ENCODE results near the gene RPRML. TPM values are rescaled to one million over a fixed set of nuclear protein-coding genes. Genes with fewer than 3 reads are reported as not detected.
A peak's percentile ranks its signal among the peaks of the same experiment; 100 is the strongest.
"Not testable (repeated sequence)": the region's sequence is repeated elsewhere in the genome, so short reads cannot be mapped to it uniquely, and the experiment has no call there.

RPRML gene
- under 1 TPM in 7 of 10 donors, not detected in 3; 0.15 to 0.59 (median 0.32) TPM for polyA plus RNA-seq (ENCODE audit: insufficient read length in 10 of 10)
- long read RNA-seq, donor 1, partial matches to known transcripts, result 0 of 1 reads
- long read RNA-seq, donor 1, other reads (novel, unspliced or antisense), result 0 of 1 reads
- long read RNA-seq, donor 2, result 0 reads
- long read RNA-seq, donor 3, result 0 reads
- long read RNA-seq, donor 4, result 0 reads
- long read RNA-seq, donor 5, partial matches to known transcripts, result 0 of 1 reads
- long read RNA-seq, donor 5, other reads (novel, unspliced or antisense), result 0 of 1 reads
- long read RNA-seq, donor 6, result 0 reads
- long read RNA-seq, donor 7, partial matches to known transcripts, result 0 of 1 reads
- long read RNA-seq, donor 7, other reads (novel, unspliced or antisense), result 0 of 1 reads
- long read RNA-seq, donor 8, result 0 reads
- long read RNA-seq, donor 9, result 0 reads

- peak in 2 of 3 donors; percentile 24 to 55 for DNase-seq
Observed at GRCh38 chr17:46979147-46979863, at the start of gene RPRML. TSS of gene RPRML (minus strand) at chr17:46979253. CDS start at chr17:46979007, 246 bp downstream.

GRCh38 chr17:47016966-47017365, 37.9 kb upstream of the RPRML start:
- DNase-seq, result not testable (repeated sequence)

GRCh38 chr17:47013341-47013740, 34.3 kb upstream of the RPRML start:
- peak in 1 of 3 donors; percentile 31 for DNase-seq

GRCh38 chr17:47012457-47012856, 33.4 kb upstream of the RPRML start:
- no peak for DNase-seq

GRCh38 chr17:47009759-47010594, 30.9 kb upstream of the RPRML start:
- DNase-seq, result no peak

GRCh38 chr17:47004906-47005305, 25.9 kb upstream of the RPRML start:
- no peak for DNase-seq

GRCh38 chr17:47003864-47004263, 24.8 kb upstream of the RPRML start:
- DNase-seq, result not testable (repeated sequence)

GRCh38 chr17:46995841-46996571, 17.0 kb upstream of the RPRML start:
- DNase-seq, result no peak

GRCh38 chr17:46994993-46995392, 15.9 kb upstream of the RPRML start:
- DNase-seq, result no peak

- DNase-seq, result no peak
Observed at GRCh38 chr17:46991617-46992016, 12.6 kb upstream of the RPRML start.

GRCh38 chr17:46989637-46990431, 10.8 kb upstream of the RPRML start:
- DNase-seq, result no peak

GRCh38 chr17:46987927-46988326, 8.9 kb upstream of the RPRML start:
- not testable (repeated sequence) for DNase-seq

- no peak for DNase-seq
Observed at GRCh38 chr17:46986366-46986765, 7.3 kb upstream of the RPRML start.

GRCh38 chr17:46984892-46985291, 5.8 kb upstream of the RPRML start:
- peak in 1 of 3 donors; percentile 42 for DNase-seq

- DNase-seq, result peak; percentile 36 to 55 (median 50)
Observed at GRCh38 chr17:46984341-46984740, 5.3 kb upstream of the RPRML start.

- no peak for DNase-seq
Observed at GRCh38 chr17:46983782-46984181, 4.7 kb upstream of the RPRML start.

GRCh38 chr17:46982577-46982976, 3.5 kb upstream of the RPRML start:
- no peak for DNase-seq

GRCh38 chr17:46978489-46979146, 435 bp downstream of the RPRML start:
- DNase-seq, result peak in 1 of 3 donors; percentile 45

GRCh38 chr17:46977750-46978488, 1.1 kb downstream of the RPRML start:
- DNase-seq, result peak in 1 of 3 donors; percentile 16

Measured in muscle of back (tissue), 13 donors.